NCI-H2029 treated with DMSO at 0.1 percent for 48 hours (cell line): ENCODE results near the gene NCOA1.
"Not testable (repeated sequence)": the region's sequence is repeated elsewhere in the genome, so short reads cannot be mapped to it uniquely, and the experiment has no call there.

Experiments
- DNase-seq: peaks from one replicate; lab custom pipeline; 2025; lab: John Stamatoyannopoulos, UW

NCOA1 gene

GRCh38 chr2:24490690-24491541 is at the start of gene NCOA1:
Gene NCOA1, plus strand, starts transcription at chr2:24491254. Its CDS starts 167,424 bp downstream, at chr2:24658678.
- peak; percentile 28 for DNase-seq

- DNase-seq = no peak
Measured at GRCh38 chr2:24448797-24449196, 42.3 kb upstream of the NCOA1 start.

- DNase-seq = no peak
Measured at GRCh38 chr2:24449344-24449743, 41.7 kb upstream of the NCOA1 start.

- DNase-seq = no peak
Measured at GRCh38 chr2:24451805-24452501, 39.1 kb upstream of the NCOA1 start.

DNA sequence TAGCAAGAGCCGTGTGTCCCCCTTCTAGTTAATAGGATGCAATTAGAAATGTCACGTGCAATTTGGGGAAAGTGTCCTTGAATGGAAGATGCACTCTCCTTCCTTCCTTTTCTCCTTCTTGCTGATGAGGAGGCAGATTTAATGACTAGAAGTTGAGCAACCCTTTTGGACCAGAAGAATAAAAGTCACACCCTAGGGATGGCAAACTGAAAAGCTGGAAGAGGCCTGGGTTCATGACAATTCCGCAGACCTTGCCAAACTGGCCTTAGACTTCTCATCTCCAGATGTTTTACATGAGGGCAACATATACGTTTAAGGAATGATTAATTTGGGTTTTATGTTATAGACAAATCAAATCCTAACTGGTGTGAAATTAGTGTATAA is 38.6 kb upstream of the NCOA1 start:
- no peak for DNase-seq

DNA sequence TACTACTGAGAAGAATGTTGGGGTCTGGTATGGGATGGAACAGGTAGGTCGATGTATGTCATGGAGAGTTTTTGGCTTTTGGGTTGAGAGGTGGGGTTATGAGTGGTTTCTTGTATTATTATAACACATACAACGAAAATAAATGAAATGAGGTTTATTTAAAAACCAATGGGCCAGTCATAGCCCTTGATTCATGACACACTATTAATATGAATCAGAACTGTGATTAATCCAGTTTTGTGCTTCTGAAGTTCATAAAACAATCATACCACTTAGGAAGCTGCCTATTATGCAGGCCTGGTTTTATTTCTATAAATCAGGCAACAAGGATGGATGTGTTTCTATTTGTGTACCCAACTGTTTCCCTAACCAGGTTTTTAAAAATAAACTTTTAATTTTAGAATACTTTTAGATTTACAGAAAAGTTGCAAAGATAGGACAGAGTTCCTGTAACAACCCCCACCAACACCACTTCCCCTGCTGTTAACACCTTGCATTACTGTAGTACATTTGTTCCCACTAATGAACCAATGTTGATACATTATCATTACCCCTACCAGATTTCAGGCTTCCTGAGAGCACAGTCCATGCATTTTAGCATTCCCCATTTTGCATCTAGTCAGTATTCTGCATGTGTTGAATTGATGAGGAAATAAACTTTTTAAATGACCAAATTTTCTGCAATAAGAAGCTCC is 37.5 kb upstream of the NCOA1 start:
- DNase-seq = no peak

DNA sequence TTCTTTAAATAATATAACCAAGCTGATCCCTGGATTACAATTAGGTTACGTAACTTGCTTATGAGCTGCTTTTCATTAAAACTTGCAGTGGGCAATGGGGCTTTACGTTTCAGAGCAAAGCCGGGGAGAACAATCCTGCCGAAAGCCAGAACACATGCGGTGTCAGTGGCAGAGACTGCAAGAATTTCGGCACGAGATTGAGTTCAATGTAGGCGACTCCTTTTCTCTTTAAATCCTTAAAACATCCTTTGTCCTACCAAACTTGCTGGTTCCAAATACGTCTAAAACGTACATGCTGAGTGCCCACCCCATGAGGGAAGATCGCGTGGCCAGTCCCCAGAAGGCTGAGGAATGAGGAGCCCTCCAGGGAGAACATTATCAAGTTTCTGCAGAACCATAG is 36.8 kb upstream of the NCOA1 start:
- DNase-seq = no peak

- DNase-seq = no peak
Measured at GRCh38 chr2:24456599-24457556, 34.2 kb upstream of the NCOA1 start.

- DNase-seq = no peak
Measured at GRCh38 chr2:24457696-24458386, 33.2 kb upstream of the NCOA1 start.

GRCh38 chr2:24459224-24460161 is 31.6 kb upstream of the NCOA1 start:
- no peak for DNase-seq

DNA sequence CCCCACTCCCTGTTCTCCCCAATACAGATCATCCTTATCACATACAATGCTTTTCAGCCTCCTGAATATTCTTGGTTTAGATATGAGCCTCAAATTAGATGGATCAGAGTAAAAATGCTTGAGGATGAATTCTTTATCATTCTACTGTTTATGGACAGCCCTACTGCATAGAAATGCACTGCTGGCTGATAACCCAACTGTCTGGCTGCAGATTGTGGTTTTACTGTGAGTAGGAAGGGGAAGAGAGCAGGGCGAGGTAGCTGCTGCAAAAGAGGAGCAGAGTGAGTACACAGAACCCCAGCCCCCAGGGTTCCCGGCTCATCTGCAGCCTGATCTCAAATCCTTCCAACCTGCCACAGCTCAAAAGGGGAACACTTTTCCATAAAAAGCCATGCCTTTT is 29.4 kb upstream of the NCOA1 start:
- DNase-seq = no peak

- DNase-seq = no peak
Measured at GRCh38 chr2:24463271-24463670, 27.8 kb upstream of the NCOA1 start.

DNA sequence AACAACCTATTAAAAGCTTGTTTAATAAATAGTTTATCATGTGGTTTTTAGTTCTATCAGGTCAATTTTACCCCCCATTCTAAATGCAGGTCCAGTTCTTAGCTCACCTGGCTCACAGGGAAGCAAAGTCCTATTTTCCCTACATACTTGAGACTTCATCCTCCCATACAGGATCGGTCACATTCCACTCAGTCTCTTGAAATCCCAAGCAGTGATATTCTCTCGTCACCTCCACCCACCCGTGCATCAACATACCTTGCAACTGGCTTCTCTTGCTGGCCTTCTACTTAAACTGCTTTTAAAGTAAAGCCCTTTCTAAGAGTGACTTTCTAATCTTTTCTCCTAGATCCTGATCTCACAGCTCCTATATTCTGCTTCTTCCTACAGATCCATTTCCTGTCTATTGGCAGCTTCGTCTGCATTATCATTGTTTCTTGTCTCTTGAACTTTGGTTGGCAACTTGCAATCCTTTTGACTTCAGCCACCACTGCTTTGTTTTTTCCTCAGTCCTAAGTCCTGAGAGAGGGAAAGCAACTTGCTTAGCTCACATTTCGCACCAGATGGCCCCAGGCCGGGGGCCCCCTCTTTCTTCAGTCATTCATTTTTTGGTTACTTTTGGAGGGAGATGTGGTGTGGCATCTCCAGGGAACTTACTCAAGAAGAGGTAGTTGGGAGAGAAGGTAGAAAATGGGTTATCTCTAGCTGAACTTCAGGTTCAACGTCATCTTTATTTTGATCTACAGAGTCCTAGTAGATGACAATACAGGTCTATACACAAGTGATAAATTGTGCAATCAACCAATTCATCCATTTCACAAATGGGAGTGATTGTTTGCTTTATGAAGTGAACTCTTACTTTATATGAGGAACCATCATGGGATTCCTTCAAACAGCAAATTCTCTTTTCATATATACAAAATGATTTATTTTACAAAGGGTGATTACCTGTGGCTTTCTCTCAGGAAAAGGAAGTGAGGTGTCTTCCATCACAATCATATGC is 23.9 kb upstream of the NCOA1 start:
- no peak for DNase-seq

- not testable (repeated sequence) for DNase-seq
Measured at GRCh38 chr2:24468453-24468852, 22.6 kb upstream of the NCOA1 start.

- DNase-seq = no peak
Measured at GRCh38 chr2:24469148-24469650, 21.9 kb upstream of the NCOA1 start.

DNA sequence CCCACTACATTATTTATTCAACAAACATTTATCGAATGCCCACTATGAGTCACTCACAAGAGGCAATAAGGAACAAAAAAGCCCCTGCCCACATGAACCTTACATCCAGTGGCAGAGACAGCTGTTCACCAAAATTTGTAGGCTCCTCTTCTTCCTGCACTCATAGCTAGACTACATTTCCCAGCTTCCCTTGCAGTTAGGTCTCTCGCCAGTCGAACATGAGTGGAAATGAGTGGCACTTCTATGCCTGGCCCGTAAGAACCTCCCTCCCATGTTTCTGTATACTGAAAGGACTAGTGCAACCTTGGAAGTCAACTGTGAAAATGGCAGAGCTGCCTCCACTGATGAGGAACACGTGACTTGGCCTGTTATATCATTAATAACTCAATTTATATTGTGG is 19.4 kb upstream of the NCOA1 start:
- DNase-seq = no peak

DNA sequence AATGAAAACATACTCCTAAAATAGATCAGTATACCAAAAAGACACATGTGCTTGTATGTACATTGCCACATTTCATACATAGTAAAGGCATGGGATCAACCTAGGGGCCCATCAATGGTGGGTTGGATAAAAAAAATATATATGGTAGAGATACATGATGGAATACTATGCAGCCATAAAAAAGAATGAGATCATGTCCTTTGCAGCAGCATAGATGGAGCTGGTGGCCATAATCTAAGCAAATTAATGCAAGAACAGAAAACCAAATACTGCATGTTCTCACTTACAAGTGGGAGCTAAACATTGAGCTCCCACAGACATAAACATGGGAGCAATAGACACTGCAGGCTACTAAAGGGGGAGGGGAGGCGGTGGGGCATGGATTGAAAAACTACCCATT is 18.6 kb upstream of the NCOA1 start:
- DNase-seq = no peak

- no peak for DNase-seq
Measured at GRCh38 chr2:24473626-24474025, 17.4 kb upstream of the NCOA1 start.
